HG02763 (cell line): ENCODE measurements around the gene C20orf202.
"Not testable (repeated sequence)": the region's sequence is repeated elsewhere in the genome, so short reads cannot be mapped to it uniquely, and the experiment has no call there.

Experiments used
- ATAC-seq: cut with Tn5 transposase; IDR thresholded peaks from one replicate; pipeline ENCODE4 v1.9.1; 2021; ENCODE audit warnings: mild to moderate bottlenecking, moderate library complexity; ENCODE audit not compliant: unreplicated experiment

Gene C20orf202

DNA sequence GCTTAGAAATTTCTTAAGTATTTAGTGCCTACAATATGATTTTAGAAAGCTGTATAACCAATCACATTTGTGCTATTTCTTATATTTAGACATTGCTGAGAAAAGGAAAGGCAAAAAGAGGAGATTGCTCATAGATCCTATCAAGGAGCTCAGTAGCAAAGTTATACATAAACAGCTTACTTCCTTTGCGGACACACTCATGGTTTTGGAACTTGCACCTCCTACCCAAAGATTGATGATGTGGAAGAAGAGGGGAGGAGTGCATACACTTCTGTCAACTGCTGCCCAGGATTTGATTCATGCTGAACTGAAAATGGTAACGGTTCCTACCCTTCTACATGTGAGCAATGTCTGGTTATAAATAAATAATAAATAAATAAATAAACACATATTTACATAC lies 39.3 kb downstream of the C20orf202 start:
- no peak for ATAC-seq

DNA sequence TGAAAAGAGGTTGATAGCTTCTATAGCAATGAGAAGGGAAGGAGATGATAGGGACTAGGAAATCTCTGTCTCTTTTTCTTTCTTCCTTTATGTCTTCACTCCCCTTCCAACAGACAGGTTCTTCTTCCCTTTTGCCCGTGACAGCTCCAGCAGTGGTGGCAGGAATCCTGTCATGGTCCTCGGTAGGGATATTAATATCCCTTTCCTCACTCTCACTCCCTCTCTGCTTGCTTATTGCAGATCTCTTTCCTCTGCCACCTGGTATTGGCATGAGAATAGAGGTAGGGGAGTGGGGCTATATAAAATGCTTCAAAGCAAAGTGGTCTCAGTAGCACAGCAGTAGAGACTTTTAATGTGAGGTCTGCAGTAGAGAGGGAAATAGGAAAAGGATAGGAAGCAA lies 42.3 kb downstream of the C20orf202 start:
- ATAC-seq, result no peak

DNA sequence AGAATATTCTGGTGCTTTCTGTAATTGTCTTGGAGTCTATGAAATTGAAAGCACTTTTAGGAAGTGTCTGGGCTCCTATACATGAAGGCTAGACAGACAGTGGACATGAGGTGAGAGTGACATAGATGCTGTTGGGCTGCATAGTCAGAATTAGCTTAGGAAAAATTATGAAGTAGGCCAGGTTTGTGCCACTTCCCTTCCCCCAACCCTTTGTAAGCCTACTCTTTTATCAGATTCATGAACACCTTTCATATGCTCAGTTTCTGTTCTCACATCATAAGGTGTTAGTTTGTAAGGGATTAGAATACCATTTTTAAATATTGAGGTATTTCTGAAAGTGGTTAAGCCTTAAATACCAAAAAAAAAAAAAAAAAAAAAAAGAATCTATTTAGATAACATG lies 44.4 kb downstream of the C20orf202 start:
- ATAC-seq, result no peak

DNA sequence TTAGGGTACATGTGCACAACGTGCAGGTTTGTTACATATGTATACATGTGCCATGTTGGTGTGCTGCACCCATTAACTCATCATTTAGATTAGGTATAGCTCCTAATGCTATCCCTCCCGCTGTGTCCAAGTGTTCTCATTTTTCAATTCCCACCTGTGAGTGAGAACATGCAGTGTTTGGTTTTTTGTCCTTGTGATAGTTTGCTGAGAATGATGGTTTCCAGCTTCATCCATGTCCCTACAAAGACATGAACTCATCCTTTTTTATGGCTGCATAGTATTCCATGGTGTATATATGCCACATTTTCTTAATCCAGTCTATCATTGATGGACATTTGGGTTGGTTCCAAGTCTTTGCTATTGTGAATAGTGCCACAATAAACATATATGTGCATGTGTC lies 47.0 kb downstream of the C20orf202 start:
- ATAC-seq, result not testable (repeated sequence)

DNA sequence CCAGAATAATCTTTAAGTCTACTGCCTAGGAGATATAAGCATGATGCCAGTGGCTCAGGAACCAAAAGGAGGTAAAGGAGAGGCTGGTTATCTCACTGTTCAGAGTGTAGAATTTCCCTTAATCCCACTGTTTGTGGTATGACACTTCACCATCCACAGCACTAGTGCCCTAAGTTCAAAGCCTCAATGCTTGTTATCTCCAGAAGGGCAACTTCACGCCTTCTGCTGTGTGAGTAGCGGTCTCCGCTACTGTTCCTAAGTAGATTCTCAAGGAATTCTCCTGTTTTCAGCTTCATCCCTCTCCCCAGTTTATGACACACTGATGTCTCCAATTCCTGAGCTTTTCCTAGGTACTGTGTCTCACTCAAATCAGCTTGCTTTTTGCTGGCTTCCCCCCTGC lies 49.2 kb downstream of the C20orf202 start:
- no peak for ATAC-seq

DNA sequence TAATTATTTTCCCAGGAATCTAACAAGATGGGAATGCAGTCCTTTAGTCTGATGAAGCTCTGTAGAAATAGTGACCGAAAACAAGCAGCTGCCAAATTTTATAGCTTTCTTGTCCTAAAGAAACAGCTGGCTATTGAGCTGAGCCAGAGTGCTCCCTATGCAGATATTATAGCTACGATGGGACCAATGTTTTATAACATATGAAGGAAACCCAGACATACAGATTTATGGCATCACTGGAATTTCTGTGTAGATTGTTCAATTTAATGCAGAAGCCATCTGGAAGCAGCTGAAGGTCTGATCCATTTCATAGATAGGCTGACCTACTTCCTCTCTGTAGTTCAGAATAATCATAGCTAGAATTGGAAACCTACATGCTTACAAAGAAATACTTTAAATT lies 51.0 kb downstream of the C20orf202 start:
- ATAC-seq, result no peak

DNA sequence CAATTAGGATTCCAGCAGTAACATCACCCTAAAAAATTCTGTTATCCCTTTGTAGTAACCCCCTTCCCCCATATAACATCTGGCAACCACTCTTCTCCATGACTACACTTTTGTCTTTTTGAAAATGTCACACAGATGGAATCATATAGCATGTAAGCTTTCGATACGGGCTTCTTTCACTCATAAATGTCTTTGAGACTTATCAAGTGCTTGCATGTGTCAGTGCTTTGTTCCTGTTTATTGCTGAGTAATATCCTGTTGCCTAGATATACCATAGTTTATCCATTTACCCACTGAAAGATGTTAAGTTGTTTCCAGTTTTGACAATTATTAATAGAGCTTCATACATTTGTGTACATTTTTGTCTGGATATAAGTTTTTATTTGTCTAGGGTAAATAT lies 52.4 kb downstream of the C20orf202 start:
- ATAC-seq, result no peak
